Measurements from ENCODE around the gene GREM1.

GREM1 gene

DNA sequence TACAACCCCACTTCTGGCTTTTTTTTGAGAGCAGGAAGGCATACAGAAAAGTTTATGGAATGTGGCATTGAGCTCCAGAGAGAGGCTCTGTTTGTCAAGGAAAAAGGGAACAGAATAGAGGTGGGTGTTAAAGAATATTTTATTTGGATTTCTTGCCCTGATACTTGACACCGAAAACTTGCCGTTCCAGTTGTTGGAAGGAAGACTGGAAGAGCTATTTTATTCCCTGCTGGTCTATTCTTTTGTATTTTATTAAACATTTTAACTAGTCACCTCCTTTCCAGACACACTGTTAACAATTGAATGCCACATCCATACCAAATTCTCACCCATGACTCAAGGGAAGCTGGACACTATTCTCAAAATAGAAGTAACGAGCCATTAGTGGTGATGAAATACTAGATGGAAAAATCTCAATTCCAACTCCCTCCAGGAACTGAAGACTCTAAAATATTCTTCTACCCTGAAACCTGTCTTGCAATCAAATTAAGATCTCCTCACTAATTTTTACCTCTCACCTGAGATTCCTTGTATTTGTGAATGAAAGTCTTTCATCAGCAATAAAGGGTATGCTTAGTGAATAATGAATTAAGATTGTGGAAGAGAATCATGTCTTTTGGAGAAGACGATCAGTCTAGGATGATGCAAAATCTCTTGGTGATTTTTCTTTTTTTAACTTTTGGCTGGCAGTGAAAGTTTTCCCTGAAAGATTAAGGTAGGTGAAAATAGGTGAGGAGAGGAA, 28.5 kb downstream of the GREM1 start:
- H3K4me3 ChIP-seq (ENCODE audit: low read depth, low read length): no peak overlapping the region
- TF ChIP-seq, protein P1, sequence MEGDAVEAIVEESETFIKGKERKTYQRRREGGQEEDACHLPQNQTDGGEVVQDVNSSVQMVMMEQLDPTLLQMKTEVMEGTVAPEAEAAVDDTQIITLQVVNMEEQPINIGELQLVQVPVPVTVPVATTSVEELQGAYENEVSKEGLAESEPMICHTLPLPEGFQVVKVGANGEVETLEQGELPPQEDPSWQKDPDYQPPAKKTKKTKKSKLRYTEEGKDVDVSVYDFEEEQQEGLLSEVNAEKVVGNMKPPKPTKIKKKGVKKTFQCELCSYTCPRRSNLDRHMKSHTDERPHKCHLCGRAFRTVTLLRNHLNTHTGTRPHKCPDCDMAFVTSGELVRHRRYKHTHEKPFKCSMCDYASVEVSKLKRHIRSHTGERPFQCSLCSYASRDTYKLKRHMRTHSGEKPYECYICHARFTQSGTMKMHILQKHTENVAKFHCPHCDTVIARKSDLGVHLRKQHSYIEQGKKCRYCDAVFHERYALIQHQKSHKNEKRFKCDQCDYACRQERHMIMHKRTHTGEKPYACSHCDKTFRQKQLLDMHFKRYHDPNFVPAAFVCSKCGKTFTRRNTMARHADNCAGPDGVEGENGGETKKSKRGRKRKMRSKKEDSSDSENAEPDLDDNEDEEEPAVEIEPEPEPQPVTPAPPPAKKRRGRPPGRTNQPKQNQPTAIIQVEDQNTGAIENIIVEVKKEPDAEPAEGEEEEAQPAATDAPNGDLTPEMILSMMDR (IDR thresholded peaks at IDR 0.05; ENCODE audit: low read depth, low read length): no peak

DNA sequence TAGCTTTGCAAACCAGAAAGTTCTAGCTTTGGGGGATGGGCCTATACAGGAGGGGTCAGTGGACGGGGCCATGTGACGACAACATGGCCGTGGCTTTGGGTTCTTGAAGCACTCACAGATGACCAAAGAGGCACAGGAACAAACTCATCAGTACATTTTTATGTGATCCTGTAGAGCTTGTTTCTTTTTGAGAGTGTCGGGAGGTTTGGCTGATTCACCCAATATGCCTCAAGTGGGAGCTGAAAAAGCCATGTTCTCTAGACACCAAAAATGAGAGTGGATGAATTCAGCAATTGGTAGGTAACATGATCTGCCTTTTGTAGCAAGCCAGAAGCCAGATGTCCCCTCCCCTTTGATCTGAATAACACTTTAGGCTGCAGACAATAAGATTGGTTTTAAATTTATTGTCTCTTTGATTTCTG, 30.1 kb downstream of the GREM1 start:
- TF ChIP-seq, protein P1 (IDR thresholded peaks at IDR 0.05; ENCODE audit: low read depth, low read length): no peak
- H3K4me3 ChIP-seq (ENCODE audit: low read depth, low read length): no peak overlapping the region

DNA sequence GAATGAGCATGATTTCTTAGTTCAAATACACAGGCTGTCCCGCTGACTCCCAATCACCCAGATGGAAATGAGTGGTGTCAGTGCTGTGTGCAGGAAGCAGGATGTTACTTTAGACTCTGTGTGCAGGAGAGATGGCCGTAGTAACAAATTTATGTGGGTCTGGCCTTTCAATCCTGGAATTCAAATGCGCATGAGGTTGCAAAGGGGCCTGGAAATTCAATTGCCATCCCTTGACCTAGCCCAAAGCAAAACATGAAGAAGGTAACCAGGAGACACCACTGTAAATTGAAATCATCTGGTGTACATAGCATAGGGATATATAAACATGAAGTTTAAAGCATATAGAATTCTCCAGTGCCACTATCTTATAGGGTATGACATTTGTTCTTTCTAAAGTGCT, 33.2 kb downstream of the GREM1 start:
- TF ChIP-seq, protein P1 (IDR thresholded peaks at IDR 0.05; ENCODE audit: low read depth, low read length): no peak

DNA sequence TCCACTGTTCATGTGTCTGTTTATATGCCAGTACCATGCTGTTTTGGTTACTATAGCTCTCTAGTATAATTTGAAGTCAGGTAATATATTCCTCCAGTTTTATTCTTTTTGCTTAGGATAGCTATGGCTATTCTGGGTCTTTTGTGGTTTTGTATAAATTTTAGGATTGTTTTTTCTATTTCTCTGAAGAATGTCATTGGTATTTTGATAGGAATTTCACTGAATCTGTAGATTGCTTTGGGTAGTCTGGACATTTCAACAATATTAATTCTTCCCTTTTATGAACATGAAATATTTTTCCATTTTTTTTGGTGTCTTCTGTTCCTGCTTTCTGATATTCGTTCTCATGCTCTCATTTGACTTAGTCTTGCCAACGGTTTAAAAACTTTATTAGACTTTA, 39.6 kb downstream of the GREM1 start:
- TF ChIP-seq, protein P1 (IDR thresholded peaks at IDR 0.05; ENCODE audit: low read depth, low read length): no peak
- H3K4me3 ChIP-seq (ENCODE audit: low read depth, low read length): no peak overlapping the region

More for the DNA sequence above, 33.2 kb downstream of the GREM1 start:
- H3K4me3 ChIP-seq (ENCODE audit: low read depth, low read length): no peak overlapping the region

DNA sequence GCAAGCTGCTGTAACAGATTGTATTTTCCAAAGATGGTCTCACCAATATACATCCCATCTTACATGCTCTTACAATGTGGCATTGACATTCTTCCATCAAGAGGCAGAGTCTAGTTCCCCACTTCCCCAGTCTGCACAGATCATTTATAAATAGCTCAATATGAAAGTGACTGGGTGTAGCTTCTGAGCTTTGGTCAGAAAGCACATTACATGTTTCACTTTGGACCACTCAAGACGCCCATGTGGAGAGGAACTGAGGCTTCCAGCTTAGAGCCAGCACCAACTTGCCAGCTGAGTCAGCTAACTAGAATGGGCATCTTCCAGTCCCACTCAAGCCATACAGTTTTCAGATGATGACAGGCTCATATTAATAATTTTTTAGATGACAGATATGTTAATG, 45.5 kb downstream of the GREM1 start:
- TF ChIP-seq, protein P1 (IDR thresholded peaks at IDR 0.05; ENCODE audit: low read depth, low read length): no peak
- no peak overlapping the region for H3K4me3 ChIP-seq (ENCODE audit: low read depth, low read length)

DNA sequence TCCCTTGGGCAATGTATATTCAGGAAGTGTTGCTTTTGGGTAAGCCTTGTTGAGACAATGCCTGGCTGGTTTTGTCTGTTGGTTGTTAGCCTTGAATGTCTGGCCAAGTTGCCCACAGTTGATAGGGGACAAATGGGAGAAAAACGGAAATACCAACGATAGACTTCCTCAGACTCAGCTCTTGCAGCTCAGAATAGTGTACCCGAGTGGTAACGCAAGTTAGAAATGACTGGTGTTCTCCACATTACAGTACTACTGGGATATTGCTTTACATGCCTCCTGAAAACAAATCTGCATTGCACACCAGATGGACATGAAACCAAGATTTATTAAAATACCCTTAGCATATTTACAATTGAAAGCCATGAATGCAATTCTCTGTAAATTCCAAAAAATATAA, 47.4 kb downstream of the GREM1 start:
- H3K4me3 ChIP-seq (ENCODE audit: low read depth, low read length): no peak overlapping the region
- TF ChIP-seq, protein P1 (IDR thresholded peaks at IDR 0.05; ENCODE audit: low read depth, low read length): no peak

DNA sequence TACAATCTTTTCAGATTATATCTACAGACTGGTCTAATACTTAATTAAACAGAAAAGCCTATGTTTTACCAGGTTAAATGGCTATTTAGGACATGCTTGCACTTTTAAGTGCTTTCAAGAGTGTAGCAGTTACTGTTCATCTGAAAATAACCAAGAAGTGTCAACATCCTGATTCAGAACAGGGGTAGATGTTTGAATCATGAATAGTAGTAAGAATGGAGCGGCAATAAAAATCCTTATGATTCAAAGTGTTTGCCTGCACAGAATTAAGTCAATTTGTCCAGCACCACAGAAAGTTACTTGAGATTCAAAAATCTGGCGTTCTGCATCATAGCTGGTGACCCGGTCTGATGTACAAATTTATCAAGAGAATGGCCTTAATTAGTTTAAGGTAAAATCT, 48.3 kb downstream of the GREM1 start:
- TF ChIP-seq, protein P1 (IDR thresholded peaks at IDR 0.05; ENCODE audit: low read depth, low read length): no peak
- no peak overlapping the region for H3K4me3 ChIP-seq (ENCODE audit: low read depth, low read length)

All from WI38 (cell line).